HCT116 (cell line): Measurements from ENCODE around the gene SNUPN.

Experiments
- EZH2 ChIP-seq: fragments of 200-600 bp; sonication (generic); IDR thresholded peaks from 2 replicates; pipeline ENCODE4 v1.6.1; 2017; ENCODE audit warnings: antibody characterized with exemption, mixed run types
- EZH2phosphoT487 ChIP-seq: fragments of 200-600 bp; IDR thresholded peaks from 2 replicates; pipeline ENCODE4 v1.6.1; 2018; ENCODE audit warnings: antibody characterized with exemption, borderline replicate concordance
- POLR2A ChIP-seq: IDR thresholded peaks from 2 replicates; pipeline ENCODE4 v1.7.0; 2011; ENCODE audit warnings: borderline replicate concordance; ENCODE audit not compliant: insufficient read depth, insufficient read length; ENCODE audit errors: extremely low read depth
- POLR2AphosphoS5 ChIP-seq: IDR thresholded peaks from 2 replicates; pipeline ENCODE4 v1.6.1; 2011; ENCODE audit warnings: mild to moderate bottlenecking, low read depth, low read length, moderate library complexity
- SIN3A ChIP-seq: IDR thresholded peaks from 2 replicates; pipeline ENCODE4 v1.6.1; 2012; ENCODE audit warnings: low read depth
- ZNF274 ChIP-seq: fragments of 200-500 bp; sonication (Bioruptor generic); IDR thresholded peaks from 2 replicates; pipeline ENCODE4 v1.6.1; 2014; ENCODE audit warnings: mild to moderate bottlenecking, low read depth, low read length, inconsistent platforms
- TF ChIP-seq, protein P1 (sequence below), 3 experiments: fragments of 200-600 bp in 1 of 3; sonication (generic) in 1 of 3; IDR thresholded peaks in 2 of 3; conservative IDR thresholded peaks in 1 of 3; 2 replicates each; pipeline ENCODE4 v1.5.1; 2012 to 2017; ENCODE audit warnings: low read depth in 2 of 3, low read length in 2 of 3, antibody characterized with exemption in 1 of 3, borderline replicate concordance in 1 of 3, control low read depth in 1 of 3, mild to moderate bottlenecking in 1 of 3, mixed read lengths in 1 of 3, mixed run types in 1 of 3, moderate library complexity in 1 of 3; ENCODE audit not compliant: insufficient read depth in 1 of 3

DNA sequence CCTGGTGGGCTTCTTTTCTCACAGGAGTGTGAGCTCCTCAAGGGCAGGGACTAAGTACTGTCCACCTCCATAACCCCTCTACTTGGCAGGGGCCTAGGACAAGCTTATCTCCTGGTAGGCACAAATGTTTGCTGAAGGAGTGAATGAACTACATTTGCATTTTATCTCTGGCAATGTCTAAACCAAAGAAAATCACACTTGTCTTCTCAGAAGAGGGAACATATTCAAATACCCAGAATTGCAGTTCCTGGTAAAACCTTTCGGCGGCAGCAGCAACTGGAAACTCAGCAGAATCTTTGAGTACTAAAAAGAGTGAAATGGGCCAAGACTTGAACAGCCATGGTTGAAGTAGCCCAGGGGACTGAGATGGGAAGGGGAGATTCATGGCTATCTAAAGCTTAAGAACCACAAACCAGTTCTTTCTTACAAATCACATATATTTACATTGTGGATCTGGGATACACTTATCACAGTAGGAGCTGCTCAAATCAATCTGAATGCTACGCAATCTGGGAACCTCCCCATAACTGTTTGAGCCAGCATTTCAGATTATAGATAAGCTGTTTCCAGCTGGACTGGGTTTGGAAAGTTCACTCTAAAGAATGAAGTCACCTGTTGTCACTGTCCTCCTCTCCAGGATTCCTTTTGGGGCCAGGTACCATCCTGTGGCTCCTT is 27.7 kb downstream of the SNUPN start:
- TF ChIP-seq EZH2phosphoT487 (no peak), POLR2A (no peak), EZH2 (no peak), POLR2AphosphoS5 (no peak), SIN3A (no peak), ZNF274 (no peak)
- TF ChIP-seq, protein P1, sequence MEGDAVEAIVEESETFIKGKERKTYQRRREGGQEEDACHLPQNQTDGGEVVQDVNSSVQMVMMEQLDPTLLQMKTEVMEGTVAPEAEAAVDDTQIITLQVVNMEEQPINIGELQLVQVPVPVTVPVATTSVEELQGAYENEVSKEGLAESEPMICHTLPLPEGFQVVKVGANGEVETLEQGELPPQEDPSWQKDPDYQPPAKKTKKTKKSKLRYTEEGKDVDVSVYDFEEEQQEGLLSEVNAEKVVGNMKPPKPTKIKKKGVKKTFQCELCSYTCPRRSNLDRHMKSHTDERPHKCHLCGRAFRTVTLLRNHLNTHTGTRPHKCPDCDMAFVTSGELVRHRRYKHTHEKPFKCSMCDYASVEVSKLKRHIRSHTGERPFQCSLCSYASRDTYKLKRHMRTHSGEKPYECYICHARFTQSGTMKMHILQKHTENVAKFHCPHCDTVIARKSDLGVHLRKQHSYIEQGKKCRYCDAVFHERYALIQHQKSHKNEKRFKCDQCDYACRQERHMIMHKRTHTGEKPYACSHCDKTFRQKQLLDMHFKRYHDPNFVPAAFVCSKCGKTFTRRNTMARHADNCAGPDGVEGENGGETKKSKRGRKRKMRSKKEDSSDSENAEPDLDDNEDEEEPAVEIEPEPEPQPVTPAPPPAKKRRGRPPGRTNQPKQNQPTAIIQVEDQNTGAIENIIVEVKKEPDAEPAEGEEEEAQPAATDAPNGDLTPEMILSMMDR (IDR thresholded peaks at IDR 0.05 in 2 of 3, conservative IDR thresholded peaks at IDR 0.05 in 1 of 3; ENCODE audit: borderline replicate concordance in 1 of 3, insufficient read depth in 1 of 3, low read depth in 2 of 3, low read length in 2 of 3), result peak; percentile 9 to 54 (median 42); a peak in 5 of 6 replicates
